HEK293 (cell line): ENCODE results near the gene BYSL.

Experiments
- CTCF ChIP-seq: fragments of 450-650 bp; formaldehyde crosslinking; IDR thresholded peaks from 2 replicates; pipeline ENCODE4 v1.5.1; 2016; ENCODE audit warnings: missing biosample characterization, missing genetic modification characterization
- FEZF1 ChIP-seq: fragments of 450-650 bp; formaldehyde crosslinking; IDR thresholded peaks from 2 replicates; pipeline ENCODE4 v1.5.1; 2016; ENCODE audit warnings: missing biosample characterization, missing genetic modification characterization
- GLIS2 ChIP-seq: fragments of 450-650 bp; formaldehyde crosslinking; IDR thresholded peaks from 2 replicates; pipeline ENCODE4 v1.5.1; 2016; ENCODE audit warnings: missing biosample characterization, missing genetic modification characterization
- KLF9 ChIP-seq: fragments of 450-650 bp; formaldehyde crosslinking; IDR thresholded peaks from 2 replicates; pipeline ENCODE4 v1.5.1; 2016; ENCODE audit warnings: missing biosample characterization, missing genetic modification characterization, low read depth
- PRDM10 ChIP-seq: fragments of 450-650 bp; formaldehyde crosslinking; IDR thresholded peaks from 2 replicates; pipeline ENCODE4 v1.5.1; 2016; ENCODE audit warnings: missing biosample characterization, missing genetic modification characterization
- SCRT1 ChIP-seq: fragments of 450-650 bp; formaldehyde crosslinking; IDR thresholded peaks from 2 replicates; pipeline ENCODE4 v1.5.1; 2016; ENCODE audit warnings: missing biosample characterization, missing genetic modification characterization, borderline replicate concordance
- SCRT2 ChIP-seq: fragments of 450-650 bp; formaldehyde crosslinking; IDR thresholded peaks from 2 replicates; pipeline ENCODE4 v1.5.1; 2016; ENCODE audit warnings: missing biosample characterization, missing genetic modification characterization
- SP7 ChIP-seq: fragments of 450-650 bp; formaldehyde crosslinking; IDR thresholded peaks from 2 replicates; pipeline ENCODE4 v1.5.1; 2016; ENCODE audit warnings: missing biosample characterization, missing genetic modification characterization
- YY1 ChIP-seq: fragments of 450-650 bp; formaldehyde crosslinking; IDR thresholded peaks from 2 replicates; pipeline ENCODE4 v1.5.1; 2018; ENCODE audit warnings: missing biosample characterization, missing genetic modification characterization
- ZBTB7A ChIP-seq: fragments of 450-650 bp; formaldehyde crosslinking; IDR thresholded peaks from 2 replicates; pipeline ENCODE4 v1.5.1; 2016; ENCODE audit warnings: low read depth, missing biosample characterization, missing genetic modification characterization
- ZNF112 ChIP-seq: fragments of 450-650 bp; formaldehyde crosslinking; IDR thresholded peaks from 2 replicates; pipeline ENCODE4 v1.5.0; 2017; ENCODE audit warnings: missing biosample characterization, missing genetic modification characterization
- ZNF133 ChIP-seq: fragments of 450-650 bp; formaldehyde crosslinking; IDR thresholded peaks from 2 replicates; pipeline ENCODE4 v1.5.1; 2016; ENCODE audit warnings: missing biosample characterization, missing genetic modification characterization
- ZNF140 ChIP-seq: fragments of 450-650 bp; formaldehyde crosslinking; IDR thresholded peaks from 2 replicates; pipeline ENCODE4 v1.5.1; 2016; ENCODE audit warnings: missing biosample characterization, missing genetic modification characterization
- ZNF223 ChIP-seq: fragments of 450-650 bp; formaldehyde crosslinking; IDR thresholded peaks from 2 replicates; pipeline ENCODE4 v1.5.1; 2016; ENCODE audit warnings: missing biosample characterization, missing genetic modification characterization
- ZNF423 ChIP-seq: fragments of 450-650 bp; formaldehyde crosslinking; IDR thresholded peaks from 2 replicates; pipeline ENCODE4 v1.5.1; 2016; ENCODE audit warnings: missing biosample characterization, missing genetic modification characterization
- ZNF488 ChIP-seq: fragments of 450-650 bp; formaldehyde crosslinking; IDR thresholded peaks from 2 replicates; pipeline ENCODE4 v1.5.1; 2016; ENCODE audit warnings: missing biosample characterization, missing genetic modification characterization
- ZNF561 ChIP-seq: fragments of 450-650 bp; IDR thresholded peaks from 2 replicates; pipeline ENCODE4 v1.5.1; 2018; ENCODE audit warnings: missing biosample characterization, missing genetic modification characterization, borderline replicate concordance
- ZNF660 ChIP-seq: fragments of 450-650 bp; IDR thresholded peaks from 2 replicates; pipeline ENCODE4 v1.5.1; 2018; ENCODE audit warnings: missing biosample characterization, mild to moderate bottlenecking, missing genetic modification characterization
- TF ChIP-seq, protein P1 (sequence below): fragments of 450-650 bp; IDR thresholded peaks from 2 replicates; pipeline ENCODE4 v1.5.1; 2018; ENCODE audit warnings: missing biosample characterization, missing genetic modification characterization
- TF ChIP-seq, protein P2 (sequence below): fragments of 450-650 bp; formaldehyde crosslinking; IDR thresholded peaks from 2 replicates; pipeline ENCODE4 v1.5.1; 2016; ENCODE audit warnings: missing biosample characterization, missing genetic modification characterization
- TF ChIP-seq, protein P3 (sequence below): fragments of 450-650 bp; formaldehyde crosslinking; IDR thresholded peaks from 2 replicates; pipeline ENCODE4 v1.5.1; 2016; ENCODE audit warnings: missing biosample characterization, missing genetic modification characterization, borderline replicate concordance

Gene BYSL

DNA sequence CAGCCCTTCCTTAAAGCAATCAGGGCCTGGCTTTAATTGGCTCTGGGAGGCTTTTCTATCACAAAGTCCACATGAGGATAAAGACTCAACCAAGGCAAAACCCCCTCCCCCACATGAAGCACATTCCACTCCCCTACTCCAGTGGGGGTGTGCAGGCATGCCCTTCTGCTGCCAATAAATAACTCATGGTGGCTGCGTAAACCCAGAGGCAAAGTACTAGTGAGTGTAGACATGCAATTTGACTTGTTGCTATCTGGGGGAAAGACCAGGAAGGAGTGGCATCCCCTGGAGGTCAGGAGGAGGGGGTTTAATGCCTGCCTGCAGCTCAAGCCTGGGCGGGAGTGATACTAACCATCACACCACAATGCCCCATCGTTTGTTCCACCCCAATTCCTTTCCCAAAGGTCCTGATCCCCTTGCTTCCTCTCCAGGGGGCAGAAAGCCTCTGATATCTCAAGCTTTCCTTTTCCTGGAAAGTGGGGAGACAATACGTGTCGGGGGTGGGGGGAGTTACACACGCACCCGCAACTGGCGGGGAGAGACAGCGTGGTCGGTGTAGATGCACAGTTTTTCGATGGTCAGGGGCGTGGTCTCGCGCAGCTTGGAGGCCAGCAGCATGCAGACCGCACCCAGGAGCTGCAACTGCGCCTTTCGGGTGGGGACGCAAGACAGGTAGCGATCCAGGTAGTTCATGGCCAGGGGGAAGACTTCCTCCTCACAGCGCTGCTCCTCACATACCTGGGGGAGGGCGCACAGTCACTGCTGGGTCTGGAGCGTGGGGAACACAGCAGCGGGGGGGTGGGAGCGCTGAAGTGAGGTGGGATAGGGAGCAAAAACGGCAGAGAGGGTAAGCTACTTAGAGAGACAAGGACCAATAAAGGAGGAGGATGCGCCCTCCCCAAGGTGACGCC is 18.8 kb downstream of the BYSL start (continued):
- TF ChIP-seq YY1, result no peak
- TF ChIP-seq ZNF423 (tag by site-specific recombination), result no peak
- TF ChIP-seq KLF9 (tag by site-specific recombination), result 0 out of 2 replicates have a peak, but pooled peaks have one; percentile 49
- TF ChIP-seq SP7 (tag by site-specific recombination), result 0 out of 2 replicates have a peak, but pooled peaks have one; percentile 14
- TF ChIP-seq SCRT1 (tag by site-specific recombination), result peak; percentile 88; the same call in 1 of the 2 replicates
- TF ChIP-seq FEZF1, result no peak
- TF ChIP-seq ZNF561, result no peak
- no peak for TF ChIP-seq ZNF133
- TF ChIP-seq, protein P1, sequence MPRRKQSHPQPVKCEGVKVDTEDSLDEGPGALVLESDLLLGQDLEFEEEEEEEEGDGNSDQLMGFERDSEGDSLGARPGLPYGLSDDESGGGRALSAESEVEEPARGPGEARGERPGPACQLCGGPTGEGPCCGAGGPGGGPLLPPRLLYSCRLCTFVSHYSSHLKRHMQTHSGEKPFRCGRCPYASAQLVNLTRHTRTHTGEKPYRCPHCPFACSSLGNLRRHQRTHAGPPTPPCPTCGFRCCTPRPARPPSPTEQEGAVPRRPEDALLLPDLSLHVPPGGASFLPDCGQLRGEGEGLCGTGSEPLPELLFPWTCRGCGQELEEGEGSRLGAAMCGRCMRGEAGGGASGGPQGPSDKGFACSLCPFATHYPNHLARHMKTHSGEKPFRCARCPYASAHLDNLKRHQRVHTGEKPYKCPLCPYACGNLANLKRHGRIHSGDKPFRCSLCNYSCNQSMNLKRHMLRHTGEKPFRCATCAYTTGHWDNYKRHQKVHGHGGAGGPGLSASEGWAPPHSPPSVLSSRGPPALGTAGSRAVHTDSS (tag by site-specific recombination), result no peak
- no peak for TF ChIP-seq ZNF223 (tag by site-specific recombination)
- TF ChIP-seq PRDM10 (tag by site-specific recombination), result peak; percentile 94
- no peak for TF ChIP-seq ZNF140 (tag by site-specific recombination)
- TF ChIP-seq SCRT2 (tag by site-specific recombination), result peak; percentile 96
- TF ChIP-seq, protein P2, sequence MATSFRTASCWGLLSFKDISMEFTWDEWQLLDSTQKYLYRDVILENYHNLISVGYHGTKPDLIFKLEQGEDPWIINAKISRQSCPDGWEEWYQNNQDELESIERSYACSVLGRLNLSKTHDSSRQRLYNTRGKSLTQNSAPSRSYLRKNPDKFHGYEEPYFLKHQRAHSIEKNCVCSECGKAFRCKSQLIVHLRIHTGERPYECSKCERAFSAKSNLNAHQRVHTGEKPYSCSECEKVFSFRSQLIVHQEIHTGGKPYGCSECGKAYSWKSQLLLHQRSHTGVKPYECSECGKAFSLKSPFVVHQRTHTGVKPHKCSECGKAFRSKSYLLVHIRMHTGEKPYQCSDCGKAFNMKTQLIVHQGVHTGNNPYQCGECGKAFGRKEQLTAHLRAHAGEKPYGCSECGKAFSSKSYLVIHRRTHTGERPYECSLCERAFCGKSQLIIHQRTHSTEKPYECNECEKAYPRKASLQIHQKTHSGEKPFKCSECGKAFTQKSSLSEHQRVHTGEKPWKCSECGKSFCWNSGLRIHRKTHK (tag by site-specific recombination), result no peak
- TF ChIP-seq ZBTB7A (tag by site-specific recombination), result no peak
- TF ChIP-seq ZNF660 (tag by site-specific recombination), result no peak
- TF ChIP-seq ZNF112, result no peak
- TF ChIP-seq, protein P3, sequence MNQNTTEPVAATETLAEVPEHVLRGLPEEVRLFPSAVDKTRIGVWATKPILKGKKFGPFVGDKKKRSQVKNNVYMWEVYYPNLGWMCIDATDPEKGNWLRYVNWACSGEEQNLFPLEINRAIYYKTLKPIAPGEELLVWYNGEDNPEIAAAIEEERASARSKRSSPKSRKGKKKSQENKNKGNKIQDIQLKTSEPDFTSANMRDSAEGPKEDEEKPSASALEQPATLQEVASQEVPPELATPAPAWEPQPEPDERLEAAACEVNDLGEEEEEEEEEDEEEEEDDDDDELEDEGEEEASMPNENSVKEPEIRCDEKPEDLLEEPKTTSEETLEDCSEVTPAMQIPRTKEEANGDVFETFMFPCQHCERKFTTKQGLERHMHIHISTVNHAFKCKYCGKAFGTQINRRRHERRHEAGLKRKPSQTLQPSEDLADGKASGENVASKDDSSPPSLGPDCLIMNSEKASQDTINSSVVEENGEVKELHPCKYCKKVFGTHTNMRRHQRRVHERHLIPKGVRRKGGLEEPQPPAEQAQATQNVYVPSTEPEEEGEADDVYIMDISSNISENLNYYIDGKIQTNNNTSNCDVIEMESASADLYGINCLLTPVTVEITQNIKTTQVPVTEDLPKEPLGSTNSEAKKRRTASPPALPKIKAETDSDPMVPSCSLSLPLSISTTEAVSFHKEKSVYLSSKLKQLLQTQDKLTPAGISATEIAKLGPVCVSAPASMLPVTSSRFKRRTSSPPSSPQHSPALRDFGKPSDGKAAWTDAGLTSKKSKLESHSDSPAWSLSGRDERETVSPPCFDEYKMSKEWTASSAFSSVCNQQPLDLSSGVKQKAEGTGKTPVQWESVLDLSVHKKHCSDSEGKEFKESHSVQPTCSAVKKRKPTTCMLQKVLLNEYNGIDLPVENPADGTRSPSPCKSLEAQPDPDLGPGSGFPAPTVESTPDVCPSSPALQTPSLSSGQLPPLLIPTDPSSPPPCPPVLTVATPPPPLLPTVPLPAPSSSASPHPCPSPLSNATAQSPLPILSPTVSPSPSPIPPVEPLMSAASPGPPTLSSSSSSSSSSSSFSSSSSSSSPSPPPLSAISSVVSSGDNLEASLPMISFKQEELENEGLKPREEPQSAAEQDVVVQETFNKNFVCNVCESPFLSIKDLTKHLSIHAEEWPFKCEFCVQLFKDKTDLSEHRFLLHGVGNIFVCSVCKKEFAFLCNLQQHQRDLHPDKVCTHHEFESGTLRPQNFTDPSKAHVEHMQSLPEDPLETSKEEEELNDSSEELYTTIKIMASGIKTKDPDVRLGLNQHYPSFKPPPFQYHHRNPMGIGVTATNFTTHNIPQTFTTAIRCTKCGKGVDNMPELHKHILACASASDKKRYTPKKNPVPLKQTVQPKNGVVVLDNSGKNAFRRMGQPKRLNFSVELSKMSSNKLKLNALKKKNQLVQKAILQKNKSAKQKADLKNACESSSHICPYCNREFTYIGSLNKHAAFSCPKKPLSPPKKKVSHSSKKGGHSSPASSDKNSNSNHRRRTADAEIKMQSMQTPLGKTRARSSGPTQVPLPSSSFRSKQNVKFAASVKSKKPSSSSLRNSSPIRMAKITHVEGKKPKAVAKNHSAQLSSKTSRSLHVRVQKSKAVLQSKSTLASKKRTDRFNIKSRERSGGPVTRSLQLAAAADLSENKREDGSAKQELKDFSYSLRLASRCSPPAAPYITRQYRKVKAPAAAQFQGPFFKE, result no peak
- no peak; the same call in 1 of the 2 replicates for TF ChIP-seq ZNF488
- no peak for TF ChIP-seq CTCF (tag by site-specific recombination)
- no peak; the same call in 1 of the 2 replicates for TF ChIP-seq GLIS2 (tag by site-specific recombination)
